ENCODE data around the gene LDLRAD4. TPM values are rescaled to one million over a fixed set of nuclear protein-coding genes. Genes with fewer than 3 reads are reported as not detected.

LDLRAD4 gene
- total RNA-seq, 1 donor from 2014 or later: 18.4 TPM

- Histone ChIP-seq H3K36me3 (no peaks in the 10 kb centered on the region), H3K27me3 (no peaks in the 10 kb centered on the region), H3K27ac (no peak overlapping the region), H3K4me1 (peaks cover 13% of the 10 kb centered on the region), H3K4me3 (no peak overlapping the region), H3K9me3 (no peaks in the 10 kb centered on the region)
- intact Hi-C loops (cut with DNase I): no loop called here
- no peak for TF ChIP-seq CTCF (IDR thresholded peaks at IDR 0.05)
- ATAC-seq: no peak
- no peak for DNase-seq
Observed at GRCh38 chr18:13412901-13413300, 194.3 kb downstream of the LDLRAD4 start.

GRCh38 chr18:13414102-13414501, 195.5 kb downstream of the LDLRAD4 start:
- H3K9me3 ChIP-seq: no peaks in the 10 kb centered on the region
- no peak overlapping the region for H3K27ac ChIP-seq
- ATAC-seq (no peak), DNase-seq (no peak)
- H3K27me3 ChIP-seq: no peaks in the 10 kb centered on the region
- intact Hi-C loops (cut with DNase I): no loop called here
- H3K4me3 ChIP-seq: no peak overlapping the region
- H3K36me3 ChIP-seq: no peaks in the 10 kb centered on the region
- no peak for TF ChIP-seq CTCF (IDR thresholded peaks at IDR 0.05)
- peaks cover 13% of the 10 kb centered on the region for H3K4me1 ChIP-seq

DNA sequence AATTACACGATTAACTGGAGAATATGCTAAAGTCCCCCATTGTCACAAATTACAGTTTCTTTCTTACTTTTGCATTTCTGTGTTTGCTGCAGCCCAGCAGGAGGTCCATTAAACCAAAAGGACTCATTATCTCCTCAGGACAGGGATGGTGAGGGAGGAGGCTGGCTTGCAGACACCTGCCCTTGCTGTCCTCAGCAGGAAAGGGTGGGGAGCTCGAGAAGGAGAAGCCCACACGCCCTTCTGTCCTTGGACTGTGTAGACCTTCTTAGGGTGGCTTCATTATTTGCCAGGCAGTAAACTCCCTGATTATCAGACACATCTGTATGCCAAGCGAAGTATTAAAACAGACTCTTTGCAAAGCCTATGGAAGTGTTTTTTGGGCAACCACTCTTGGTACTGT, 196.0 kb downstream of the LDLRAD4 start:
- H3K4me3 ChIP-seq: no peak overlapping the region
- H3K27me3 ChIP-seq: no peaks in the 10 kb centered on the region
- DNase-seq: no peak
- H3K27ac ChIP-seq: no peak overlapping the region
- ATAC-seq: no peak
- H3K36me3 ChIP-seq: no peaks in the 10 kb centered on the region
- intact Hi-C loops (cut with DNase I): no loop called here
- peaks cover 13% of the 10 kb centered on the region for H3K4me1 ChIP-seq
- TF ChIP-seq CTCF (IDR thresholded peaks at IDR 0.05): no peak
- no peaks in the 10 kb centered on the region for H3K9me3 ChIP-seq

DNA sequence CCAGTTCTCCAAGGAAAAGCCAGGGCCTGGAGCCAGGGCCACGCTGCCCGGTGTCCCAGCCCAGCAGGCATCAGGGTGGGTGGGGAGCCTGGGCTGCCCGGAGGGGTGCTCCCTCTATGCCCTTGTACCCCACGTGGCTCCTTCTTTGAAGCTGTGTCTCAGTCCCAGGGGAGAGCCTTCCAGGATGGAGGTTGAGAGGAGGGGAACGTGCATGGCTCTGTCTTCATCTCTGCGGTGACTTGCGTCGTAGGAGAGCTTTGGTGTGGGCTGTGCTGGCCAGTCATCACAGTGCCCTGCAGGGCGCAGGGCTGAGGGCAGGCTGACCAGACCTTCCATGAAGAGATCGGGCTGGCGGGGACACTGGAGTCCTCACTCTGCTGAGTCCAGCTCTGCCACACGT, 197.2 kb downstream of the LDLRAD4 start:
- TF ChIP-seq CTCF (IDR thresholded peaks at IDR 0.05): no peak
- H3K9me3 ChIP-seq: no peaks in the 10 kb centered on the region
- no peaks in the 10 kb centered on the region for H3K27me3 ChIP-seq
- H3K36me3 ChIP-seq: no peaks in the 10 kb centered on the region
- intact Hi-C loops (cut with DNase I): no loop called here
- peak; percentile 12 for ATAC-seq
- no peak overlapping the region for H3K4me3 ChIP-seq
- peaks cover 13% of the 10 kb centered on the region for H3K4me1 ChIP-seq
- H3K27ac ChIP-seq: no peak overlapping the region
- DNase-seq: no peak

DNA sequence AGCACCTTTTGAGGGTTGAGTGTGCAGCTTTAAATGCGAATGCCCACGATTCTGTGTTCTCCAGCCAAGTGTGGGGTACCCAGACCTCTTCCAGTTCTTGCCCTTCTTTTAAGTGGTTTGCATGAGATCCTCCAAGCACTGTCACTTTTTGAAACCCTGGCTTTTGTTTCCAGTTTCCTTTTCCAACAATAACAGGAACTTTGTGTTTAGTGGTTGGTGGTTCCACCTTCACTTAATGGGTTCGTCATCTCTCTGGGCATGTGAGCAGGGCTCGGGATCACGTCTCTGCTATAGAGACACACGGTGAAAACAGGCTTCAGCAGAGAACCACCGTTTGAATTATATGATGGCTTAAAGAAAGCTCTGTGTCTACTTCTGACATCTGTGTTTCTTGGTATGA, 197.6 kb downstream of the LDLRAD4 start:
- H3K36me3 ChIP-seq: no peaks in the 10 kb centered on the region
- H3K4me3 ChIP-seq: no peak overlapping the region
- DNase-seq (no peak), ATAC-seq (peak; percentile 61)
- no peaks in the 10 kb centered on the region for H3K27me3 ChIP-seq
- peaks cover 13% of the 10 kb centered on the region for H3K4me1 ChIP-seq
- H3K9me3 ChIP-seq: no peaks in the 10 kb centered on the region
- intact Hi-C loops (cut with DNase I): no loop called here
- TF ChIP-seq CTCF (IDR thresholded peaks at IDR 0.05): no peak
- H3K27ac ChIP-seq: no peak overlapping the region

DNA sequence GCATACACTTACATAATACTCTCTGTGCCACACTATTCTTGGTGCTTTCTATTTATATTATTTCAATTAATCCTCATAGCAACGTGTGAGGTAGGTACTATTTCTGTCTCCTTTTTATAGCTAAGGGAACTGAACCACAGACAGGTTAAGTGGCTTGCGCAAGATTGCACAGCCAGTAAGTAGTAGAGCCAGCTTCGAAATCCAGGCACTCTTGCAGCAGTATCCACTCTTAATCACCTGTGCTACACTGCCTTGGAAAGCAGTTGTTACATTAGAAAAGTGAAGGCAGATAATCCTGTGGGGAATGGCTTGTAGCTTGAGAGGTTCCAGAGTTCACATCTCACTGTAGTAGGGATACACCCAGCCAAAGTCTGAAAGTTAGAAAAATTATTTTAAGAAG, 198.3 kb downstream of the LDLRAD4 start:
- intact Hi-C loops (cut with DNase I): no loop called here
- Histone ChIP-seq H3K27me3 (no peaks in the 10 kb centered on the region), H3K27ac (no peak overlapping the region), H3K9me3 (no peaks in the 10 kb centered on the region), H3K4me3 (no peak overlapping the region), H3K36me3 (no peaks in the 10 kb centered on the region), H3K4me1 (peaks cover 13% of the 10 kb centered on the region)
- DNase-seq: no peak
- TF ChIP-seq CTCF (IDR thresholded peaks at IDR 0.05): no peak
- peak; percentile 85 for ATAC-seq

Measured in upper lobe of right lung (tissue), 1 donor.